Natural killer cell (primary cell): ENCODE measurements around the gene STEAP1B. TPM values are rescaled to one million over a fixed set of nuclear protein-coding genes. Genes with fewer than 3 reads are reported as not detected.

ENCODE experiments used
- ATAC-seq, 3 donors: fragments of 150-1000 bp in 2 of 3; fragments of 200-7000 bp in 1 of 3; cut with Tn5 transposase; 1 replicate in 1 of 3; 2 replicates in 2 of 3; pipeline ENCODE4 v1.10.0; 2021; ENCODE audit warnings: mild to moderate bottlenecking in 2 of 3, moderate library complexity in 2 of 3
- DNase-seq, 2 donors: peaks; one replicate each; pipeline versions ENCODE4 v3.0.0 to v3.0.0-alpha.2; 2013 to 2021; ENCODE audit warnings: mixed read lengths in 1 of 2
- H3K27ac ChIP-seq: one replicate; pipeline ENCODE4 v1.5.1; 2013; ENCODE audit warnings: mild to moderate bottlenecking, low read length
- H3K27me3 ChIP-seq: one replicate; pipeline ENCODE4 v1.6.1; 2013; ENCODE audit warnings: low read length; ENCODE audit not compliant: control insufficient read depth, insufficient read depth
- H3K36me3 ChIP-seq: one replicate; pipeline ENCODE4 v1.6.1; 2013; ENCODE audit warnings: low read length; ENCODE audit not compliant: control insufficient read depth, insufficient read depth
- H3K4me1 ChIP-seq: one replicate; pipeline ENCODE4 v1.6.1; 2013; ENCODE audit warnings: low read length; ENCODE audit not compliant: control insufficient read depth, insufficient read depth
- H3K4me3 ChIP-seq: one replicate; pipeline ENCODE4 v1.5.1; 2013; ENCODE audit warnings: low read length
- H3K9me3 ChIP-seq: one replicate; pipeline ENCODE4 v1.6.1; 2013; ENCODE audit warnings: low read length; ENCODE audit not compliant: control insufficient read depth, insufficient read depth
- H3K27ac Mint-ChIP-seq, 2 donors: one replicate each; pipeline ENCODE4 v1.8.0; 2022; ENCODE audit warnings: mild to moderate bottlenecking in 2 of 2, mixed read lengths in 2 of 2, moderate library complexity in 1 of 2
- H3K27me3 Mint-ChIP-seq, 2 donors: one replicate each; pipeline ENCODE4 v1.8.0; 2022; ENCODE audit warnings: low read depth in 2 of 2, mixed read lengths in 2 of 2
- H3K36me3 Mint-ChIP-seq: one replicate; pipeline ENCODE4 v1.8.0; 2022; ENCODE audit warnings: mixed read lengths
- H3K4me1 Mint-ChIP-seq, 2 donors: one replicate each; pipeline ENCODE4 v1.8.0; 2022; ENCODE audit warnings: mixed read lengths in 2 of 2
- H3K4me3 Mint-ChIP-seq: one replicate; pipeline ENCODE4 v1.8.0; 2022; ENCODE audit warnings: mild to moderate bottlenecking, moderate library complexity, mixed read lengths
- H3K9me3 Mint-ChIP-seq, 2 donors: one replicate each; pipeline ENCODE4 v1.8.0; 2022; ENCODE audit warnings: mixed read lengths in 2 of 2
- WGBS: methylation state at CpG from one replicate; pipeline ENCODE4 v1.1.7; 2013; ENCODE audit warnings: missing lambda C conversion rate; ENCODE audit not compliant: insufficient coverage; 5-methylcytosine and 5-hydroxymethylcytosine counted together
- intact Hi-C: fragments of 100-400 bp; cut with micrococcal nuclease; formaldehyde crosslinking; loops from one replicate; pipeline ENCODE4 v1.14.2; 2022
- total RNA-seq, 4 donors: library from RNA; stranded (reverse); fragments of 120-200 nt in 1 of 4; gene quantifications; one replicate each; pipeline versions ENCODE4 v1.2.3 to v1.2.4, GENCODE V29; 2013 to 2022
- TF ChIP-seq, protein P1 (sequence below): fragments of 200-600 bp; IDR thresholded peaks from one replicate; pipeline ENCODE4 v1.8.0; 2022; ENCODE audit warnings: antibody characterized with exemption

Gene STEAP1B
- total RNA-seq, 3 donors from 2014 or later (not counting 1 experiment from before 2014, with no cell fraction given) = 0.31 TPM; not detected in 2

DNA sequence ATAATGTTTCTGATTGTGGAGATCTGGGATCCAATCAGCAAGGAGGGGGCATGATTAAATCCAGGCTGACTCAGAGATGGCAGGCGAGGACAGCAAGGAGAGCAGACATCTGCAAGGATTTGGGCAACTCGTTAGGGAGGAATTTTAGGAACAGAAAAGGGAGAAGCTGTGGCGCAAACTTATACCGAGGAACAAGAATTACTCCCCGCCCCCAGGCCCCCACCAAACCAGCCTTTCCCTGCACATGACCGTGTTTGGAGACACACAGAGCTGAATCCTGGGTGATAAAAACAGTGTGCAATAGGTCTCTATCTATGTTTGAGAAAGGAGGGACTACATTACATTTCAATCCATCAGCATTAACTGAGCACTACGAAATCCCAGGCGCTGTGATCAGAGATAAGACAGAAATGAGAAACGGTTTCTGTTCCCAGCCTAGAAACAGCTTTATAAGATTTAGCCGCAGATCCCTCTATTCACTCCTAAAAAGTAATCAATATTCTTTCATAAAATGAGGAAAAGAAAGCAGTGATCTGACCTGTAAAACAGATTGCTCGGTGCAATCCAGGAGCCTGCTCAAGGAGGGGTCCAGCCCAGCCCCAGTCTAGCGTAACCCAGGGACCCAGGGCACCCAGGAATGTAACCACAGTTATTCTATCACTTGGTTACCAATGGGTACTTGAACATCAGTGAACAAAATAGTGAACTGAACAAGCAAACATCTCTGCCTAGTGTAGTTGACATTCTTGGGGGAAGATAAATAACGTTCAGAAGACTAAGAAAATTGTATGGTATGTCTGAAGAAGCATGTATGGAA is 105.9 kb downstream of the STEAP1B start:
- H3K27me3 Mint-ChIP-seq = no peaks in the 10 kb centered on the region
- H3K4me1 Mint-ChIP-seq = peaks cover 8 to 11% of the 10 kb centered on the region in 2 donors
- Histone ChIP-seq H3K4me3 (no peak overlapping the region), H3K9me3 (no peaks in the 10 kb centered on the region), H3K4me1 (no peaks in the 10 kb centered on the region), H3K27ac (no peak overlapping the region), H3K36me3 (no peaks in the 10 kb centered on the region), H3K27me3 (no peaks in the 10 kb centered on the region)
- no peak overlapping the region for H3K4me3 Mint-ChIP-seq
- 81% methylated on average over 10 of the region's 13 CpGs for WGBS
- H3K27ac Mint-ChIP-seq = no peak overlapping the region
- no peaks in the 10 kb centered on the region for H3K9me3 Mint-ChIP-seq
- intact Hi-C loops = no loop called here
- DNase-seq (no peak), ATAC-seq (no peak)
- no peaks in the 10 kb centered on the region for H3K36me3 Mint-ChIP-seq
- TF ChIP-seq, protein P1, sequence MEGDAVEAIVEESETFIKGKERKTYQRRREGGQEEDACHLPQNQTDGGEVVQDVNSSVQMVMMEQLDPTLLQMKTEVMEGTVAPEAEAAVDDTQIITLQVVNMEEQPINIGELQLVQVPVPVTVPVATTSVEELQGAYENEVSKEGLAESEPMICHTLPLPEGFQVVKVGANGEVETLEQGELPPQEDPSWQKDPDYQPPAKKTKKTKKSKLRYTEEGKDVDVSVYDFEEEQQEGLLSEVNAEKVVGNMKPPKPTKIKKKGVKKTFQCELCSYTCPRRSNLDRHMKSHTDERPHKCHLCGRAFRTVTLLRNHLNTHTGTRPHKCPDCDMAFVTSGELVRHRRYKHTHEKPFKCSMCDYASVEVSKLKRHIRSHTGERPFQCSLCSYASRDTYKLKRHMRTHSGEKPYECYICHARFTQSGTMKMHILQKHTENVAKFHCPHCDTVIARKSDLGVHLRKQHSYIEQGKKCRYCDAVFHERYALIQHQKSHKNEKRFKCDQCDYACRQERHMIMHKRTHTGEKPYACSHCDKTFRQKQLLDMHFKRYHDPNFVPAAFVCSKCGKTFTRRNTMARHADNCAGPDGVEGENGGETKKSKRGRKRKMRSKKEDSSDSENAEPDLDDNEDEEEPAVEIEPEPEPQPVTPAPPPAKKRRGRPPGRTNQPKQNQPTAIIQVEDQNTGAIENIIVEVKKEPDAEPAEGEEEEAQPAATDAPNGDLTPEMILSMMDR = no peak

DNA sequence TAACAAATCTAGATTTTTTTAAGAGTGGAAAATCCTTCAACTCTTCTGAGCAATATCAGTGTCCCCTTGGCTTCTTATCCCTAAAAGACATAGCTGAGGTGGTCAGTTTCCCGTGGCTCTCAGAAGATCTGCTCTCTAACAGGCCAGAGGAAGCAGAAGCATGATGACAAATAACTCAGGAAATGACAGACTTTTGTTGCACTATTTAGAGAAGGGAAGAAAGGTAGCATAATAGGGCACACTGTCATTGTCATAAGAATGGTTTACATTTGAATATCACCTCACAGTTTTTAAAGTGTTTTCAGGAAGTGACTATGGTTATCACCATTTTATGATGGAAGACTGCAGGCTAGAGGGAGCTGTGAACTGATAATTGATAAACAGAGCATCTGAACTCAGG is 109.5 kb downstream of the STEAP1B start:
- Mint-ChIP-seq H3K27me3 (no peaks in the 10 kb centered on the region), H3K27ac (peak overlapping the region in 1 of 2 donors; percentile 22), H3K4me3 (no peak overlapping the region), H3K9me3 (no peaks in the 10 kb centered on the region), H3K36me3 (no peaks in the 10 kb centered on the region), H3K4me1 (peaks cover 8 to 11% of the 10 kb centered on the region in 2 donors)
- ATAC-seq = peak in 1 of 3 donors; percentile 22
- no peaks in the 10 kb centered on the region for H3K9me3 ChIP-seq
- H3K4me3 ChIP-seq = no peak overlapping the region
- H3K27me3 ChIP-seq = no peaks in the 10 kb centered on the region
- 20% methylated on average over 1 of the region's 1 CpG for WGBS
- H3K4me1 ChIP-seq = no peaks in the 10 kb centered on the region
- DNase-seq = no peak
- no peak overlapping the region for H3K27ac ChIP-seq
- TF ChIP-seq, protein P1 = no peak
- H3K36me3 ChIP-seq = no peaks in the 10 kb centered on the region
- intact Hi-C loops = no loop called here

DNA sequence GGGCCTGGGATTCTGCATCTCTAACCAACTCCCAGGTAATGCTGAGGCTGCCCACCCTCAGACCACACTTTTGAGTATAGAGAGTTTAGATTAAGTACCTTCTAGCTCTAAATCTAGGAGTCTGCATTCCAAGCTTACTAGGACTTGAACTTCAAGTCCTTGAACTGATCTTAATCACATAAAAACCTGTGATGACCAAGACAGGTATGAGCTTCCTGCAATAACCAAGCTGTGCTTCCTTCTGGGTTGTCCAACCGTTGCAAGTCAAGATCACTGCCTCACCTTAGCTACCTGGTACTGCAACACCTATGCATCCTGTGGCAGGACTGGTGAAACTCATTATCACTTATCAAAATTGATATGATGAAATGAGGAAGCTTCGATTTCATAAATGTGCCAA is 110.1 kb downstream of the STEAP1B start:
- TF ChIP-seq, protein P1 = no peak
- Mint-ChIP-seq H3K4me1 (peaks cover 8 to 11% of the 10 kb centered on the region in 2 donors), H3K27me3 (no peaks in the 10 kb centered on the region), H3K9me3 (no peaks in the 10 kb centered on the region), H3K27ac (peak overlapping the region in 1 of 2 donors; percentile 22), H3K36me3 (no peaks in the 10 kb centered on the region), H3K4me3 (no peak overlapping the region)
- ATAC-seq = no peak
- H3K9me3 ChIP-seq = no peaks in the 10 kb centered on the region
- intact Hi-C loops = no loop called here
- no peaks in the 10 kb centered on the region for H3K36me3 ChIP-seq
- no peaks in the 10 kb centered on the region for H3K4me1 ChIP-seq
- no peak overlapping the region for H3K27ac ChIP-seq
- DNase-seq = no peak
- no peak overlapping the region for H3K4me3 ChIP-seq
- no peaks in the 10 kb centered on the region for H3K27me3 ChIP-seq
- 74% methylated on average over 2 of the region's 2 CpGs for WGBS
